ENCODE data around the gene ZNF280A.
A peak's percentile ranks its signal among the peaks of the same experiment; 100 is the strongest.

ZNF280A gene

GRCh38 chr22:22520020-22520656 is at the start of gene ZNF280A:
Gene ZNF280A (minus strand): TSS chr22:22520270. CDS start chr22:22515630, 4,640 bp downstream.
- Histone ChIP-seq H3K36me3 (no peaks in the 10 kb centered on the region), H3K27ac (no peak within 1 kb of the TSS), H3K9ac (no peak within 1 kb of the TSS), H3K4me3 (no peak within 1 kb of the TSS), H3K9me3 (no peaks in the 10 kb centered on the region), H3K4me1 (peaks cover 11% of the 10 kb centered on the region), H3K4me2 (peak within 1 kb of the TSS; percentile 9; the same call in 1 of the 2 replicates), H4K20me1 (no peaks in the 10 kb centered on the region), H3K27me3 (no peaks in the 10 kb centered on the region)
- TF ChIP-seq Cebpa-rat (IDR thresholded peaks at IDR 0.05) = no peak

GRCh38 chr22:22569218-22569617 is 49.1 kb upstream of the ZNF280A start:
- H3K9ac ChIP-seq = no peak overlapping the region
- H4K20me1 ChIP-seq = no peaks in the 10 kb centered on the region
- no peak overlapping the region for H3K4me3 ChIP-seq
- H3K4me2 ChIP-seq = no peak overlapping the region
- no peaks in the 10 kb centered on the region for H3K36me3 ChIP-seq
- H3K9me3 ChIP-seq = 0 out of 2 replicates have a peak, but pooled peaks cover 5% of the 10 kb centered on the region
- H3K27ac ChIP-seq = no peak overlapping the region
- no peak for TF ChIP-seq Cebpa-rat (IDR thresholded peaks at IDR 0.05)
- peaks cover 50% of the 10 kb centered on the region for H3K4me1 ChIP-seq
- H3K27me3 ChIP-seq = no peaks in the 10 kb centered on the region

GRCh38 chr22:22565981-22566380 is 45.9 kb upstream of the ZNF280A start:
- Histone ChIP-seq H3K4me3 (no peak overlapping the region), H3K27me3 (no peaks in the 10 kb centered on the region), H3K4me1 (peaks cover 33% of the 10 kb centered on the region), H3K4me2 (peak overlapping the region; percentile 45), H3K9ac (no peak overlapping the region), H4K20me1 (no peaks in the 10 kb centered on the region), H3K36me3 (no peaks in the 10 kb centered on the region), H3K27ac (no peak overlapping the region), H3K9me3 (0 out of 2 replicates have a peak, but pooled peaks cover 5% of the 10 kb centered on the region)
- TF ChIP-seq Cebpa-rat (IDR thresholded peaks at IDR 0.05) = no peak

GRCh38 chr22:22558972-22559603 is 39.0 kb upstream of the ZNF280A start, which contains the start of gene PRAME:
Gene PRAME (minus strand): TSS chr22:22559265. CDS start chr22:22556832, 2,433 bp downstream.
- peaks cover 9% of the 10 kb centered on the region for H3K9me3 ChIP-seq
- no peaks in the 10 kb centered on the region for H4K20me1 ChIP-seq
- H3K9ac ChIP-seq = no peak within 1 kb of the TSS
- no peaks in the 10 kb centered on the region for H3K27me3 ChIP-seq
- TF ChIP-seq Cebpa-rat (IDR thresholded peaks at IDR 0.05) = no peak
- H3K4me2 ChIP-seq = peak within 1 kb of the TSS; percentile 64
- peaks cover 15% of the 10 kb centered on the region for H3K4me1 ChIP-seq
- no peak within 1 kb of the TSS for H3K4me3 ChIP-seq
- no peaks in the 10 kb centered on the region for H3K36me3 ChIP-seq
- no peak within 1 kb of the TSS for H3K27ac ChIP-seq

- H4K20me1 ChIP-seq = no peaks in the 10 kb centered on the region
- H3K4me3 ChIP-seq = no peak overlapping the region
- H3K4me2 ChIP-seq = peak overlapping the region; percentile 64
- TF ChIP-seq Cebpa-rat (IDR thresholded peaks at IDR 0.05) = no peak
- no peaks in the 10 kb centered on the region for H3K27me3 ChIP-seq
- peaks cover 15% of the 10 kb centered on the region for H3K4me1 ChIP-seq
- no peak overlapping the region for H3K9ac ChIP-seq
- no peak overlapping the region for H3K27ac ChIP-seq
- H3K9me3 ChIP-seq = peaks cover 9% of the 10 kb centered on the region
- no peaks in the 10 kb centered on the region for H3K36me3 ChIP-seq
Observed at GRCh38 chr22:22558071-22558971, 38.3 kb upstream of the ZNF280A start.

GRCh38 chr22:22556995-22557925 is 37.2 kb upstream of the ZNF280A start:
- H3K27ac ChIP-seq = no peak overlapping the region
- H3K9me3 ChIP-seq = peaks cover 9% of the 10 kb centered on the region
- no peak overlapping the region for H3K4me2 ChIP-seq
- no peaks in the 10 kb centered on the region for H3K27me3 ChIP-seq
- peaks cover 19% of the 10 kb centered on the region for H3K4me1 ChIP-seq
- no peaks in the 10 kb centered on the region for H3K36me3 ChIP-seq
- TF ChIP-seq Cebpa-rat (IDR thresholded peaks at IDR 0.05) = no peak
- no peak overlapping the region for H3K4me3 ChIP-seq
- H3K9ac ChIP-seq = no peak overlapping the region
- H4K20me1 ChIP-seq = no peaks in the 10 kb centered on the region

GRCh38 chr22:22556578-22556977 is 36.5 kb upstream of the ZNF280A start:
- Histone ChIP-seq H3K4me1 (peaks cover 19% of the 10 kb centered on the region), H3K4me2 (no peak overlapping the region), H4K20me1 (no peaks in the 10 kb centered on the region), H3K9ac (no peak overlapping the region), H3K9me3 (peaks cover 9% of the 10 kb centered on the region), H3K4me3 (no peak overlapping the region), H3K36me3 (no peaks in the 10 kb centered on the region), H3K27me3 (no peaks in the 10 kb centered on the region), H3K27ac (no peak overlapping the region)
- no peak for TF ChIP-seq Cebpa-rat (IDR thresholded peaks at IDR 0.05)

- Histone ChIP-seq H3K4me3 (no peak overlapping the region), H3K9ac (no peak overlapping the region), H3K27me3 (no peaks in the 10 kb centered on the region), H3K4me2 (no peak overlapping the region), H3K9me3 (peaks cover 9% of the 10 kb centered on the region), H3K4me1 (peaks cover 19% of the 10 kb centered on the region), H4K20me1 (no peaks in the 10 kb centered on the region), H3K36me3 (no peaks in the 10 kb centered on the region), H3K27ac (no peak overlapping the region)
- TF ChIP-seq Cebpa-rat (IDR thresholded peaks at IDR 0.05) = no peak
Observed at GRCh38 chr22:22555596-22555995, 35.5 kb upstream of the ZNF280A start.
